ENCODE results near the gene KRT83.

KRT83 gene

DNA sequence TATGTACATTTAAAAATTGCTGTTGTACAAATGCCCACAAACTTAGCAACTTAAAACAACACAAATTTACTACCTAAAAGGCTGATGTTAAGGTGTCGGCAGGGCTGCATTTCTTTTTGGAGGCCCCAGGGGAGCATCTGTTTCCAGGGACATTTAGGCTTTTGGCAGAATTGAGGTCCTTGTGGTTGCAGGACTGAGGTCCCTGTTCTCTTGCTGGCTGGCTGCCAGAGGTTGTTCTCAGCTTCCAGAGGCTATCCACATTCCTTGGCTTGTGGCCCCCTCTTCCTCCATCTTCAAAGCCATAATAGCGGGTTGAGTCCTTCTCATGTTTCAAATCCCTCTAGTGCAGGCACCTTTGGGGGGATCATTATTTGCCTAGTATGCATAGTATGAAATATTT lies 22.4 kb upstream of the KRT83 start:
- no peak overlapping the region for H3K4me3 ChIP-seq (replicated peaks; ENCODE audit: insufficient read depth, low read length)

DNA sequence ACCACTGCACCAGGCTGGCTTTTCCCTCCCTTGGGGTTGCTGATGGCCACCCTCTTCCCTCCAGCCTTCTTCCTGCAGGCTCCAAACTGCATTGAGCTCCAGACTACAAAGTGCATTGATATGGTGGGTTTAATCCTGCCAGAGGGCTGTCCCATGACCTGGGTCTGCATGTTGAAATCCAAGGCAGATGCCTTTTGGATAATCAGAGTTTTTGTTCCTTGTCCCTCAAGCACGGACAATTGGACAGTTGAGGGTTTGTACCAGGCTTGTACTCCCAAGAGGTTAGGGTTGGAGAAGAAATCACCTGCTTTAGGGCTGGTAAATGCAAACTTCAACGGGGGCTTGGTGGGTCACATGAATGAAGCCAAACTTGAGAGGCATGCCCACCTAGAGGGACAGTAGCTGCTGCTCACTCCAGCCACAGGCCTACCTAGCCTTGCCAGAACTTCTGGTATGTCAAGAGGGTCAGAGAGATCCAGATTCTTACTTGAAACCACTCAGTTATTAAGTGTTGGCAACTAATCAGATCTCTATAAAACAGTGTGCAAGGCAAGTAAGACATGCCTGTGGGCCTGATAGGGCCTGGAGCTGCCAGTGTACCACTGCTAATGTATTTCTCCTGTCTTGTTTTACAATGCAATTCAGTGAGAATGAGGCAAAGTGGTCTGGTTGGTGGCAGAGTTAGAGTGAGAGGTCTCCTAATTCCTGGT lies 21.7 kb upstream of the KRT83 start:
- Histone ChIP-seq H3K4me3 (replicated peaks; ENCODE audit: insufficient read depth, low read length) (no peak overlapping the region), H3K27ac (replicated peaks) (no peak overlapping the region), H3K27me3 (ENCODE audit: insufficient read depth, poor library complexity, severe bottlenecking) (peaks cover 3% of the 10 kb centered on the region)
- no peak for DNase-seq (ENCODE audit: low read depth in 1 of 2, low spot score in 1 of 2)
- TF ChIP-seq POLR2AphosphoS5 (IDR thresholded peaks at IDR 0.05; ENCODE audit: low read depth): no peak

More for the DNA sequence above, 22.4 kb upstream of the KRT83 start:
- no peak overlapping the region for H3K27ac ChIP-seq (replicated peaks)
- no peak for TF ChIP-seq POLR2AphosphoS5 (IDR thresholded peaks at IDR 0.05; ENCODE audit: low read depth)
- no peak for TF ChIP-seq GABPA (IDR thresholded peaks at IDR 0.05; ENCODE audit: low read depth)
- TF ChIP-seq, protein P1, sequence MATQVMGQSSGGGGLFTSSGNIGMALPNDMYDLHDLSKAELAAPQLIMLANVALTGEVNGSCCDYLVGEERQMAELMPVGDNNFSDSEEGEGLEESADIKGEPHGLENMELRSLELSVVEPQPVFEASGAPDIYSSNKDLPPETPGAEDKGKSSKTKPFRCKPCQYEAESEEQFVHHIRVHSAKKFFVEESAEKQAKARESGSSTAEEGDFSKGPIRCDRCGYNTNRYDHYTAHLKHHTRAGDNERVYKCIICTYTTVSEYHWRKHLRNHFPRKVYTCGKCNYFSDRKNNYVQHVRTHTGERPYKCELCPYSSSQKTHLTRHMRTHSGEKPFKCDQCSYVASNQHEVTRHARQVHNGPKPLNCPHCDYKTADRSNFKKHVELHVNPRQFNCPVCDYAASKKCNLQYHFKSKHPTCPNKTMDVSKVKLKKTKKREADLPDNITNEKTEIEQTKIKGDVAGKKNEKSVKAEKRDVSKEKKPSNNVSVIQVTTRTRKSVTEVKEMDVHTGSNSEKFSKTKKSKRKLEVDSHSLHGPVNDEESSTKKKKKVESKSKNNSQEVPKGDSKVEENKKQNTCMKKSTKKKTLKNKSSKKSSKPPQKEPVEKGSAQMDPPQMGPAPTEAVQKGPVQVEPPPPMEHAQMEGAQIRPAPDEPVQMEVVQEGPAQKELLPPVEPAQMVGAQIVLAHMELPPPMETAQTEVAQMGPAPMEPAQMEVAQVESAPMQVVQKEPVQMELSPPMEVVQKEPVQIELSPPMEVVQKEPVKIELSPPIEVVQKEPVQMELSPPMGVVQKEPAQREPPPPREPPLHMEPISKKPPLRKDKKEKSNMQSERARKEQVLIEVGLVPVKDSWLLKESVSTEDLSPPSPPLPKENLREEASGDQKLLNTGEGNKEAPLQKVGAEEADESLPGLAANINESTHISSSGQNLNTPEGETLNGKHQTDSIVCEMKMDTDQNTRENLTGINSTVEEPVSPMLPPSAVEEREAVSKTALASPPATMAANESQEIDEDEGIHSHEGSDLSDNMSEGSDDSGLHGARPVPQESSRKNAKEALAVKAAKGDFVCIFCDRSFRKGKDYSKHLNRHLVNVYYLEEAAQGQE (IDR thresholded peaks at IDR 0.05; ENCODE audit: insufficient replicate concordance, low read depth): no peak
- TF ChIP-seq, protein P2, sequence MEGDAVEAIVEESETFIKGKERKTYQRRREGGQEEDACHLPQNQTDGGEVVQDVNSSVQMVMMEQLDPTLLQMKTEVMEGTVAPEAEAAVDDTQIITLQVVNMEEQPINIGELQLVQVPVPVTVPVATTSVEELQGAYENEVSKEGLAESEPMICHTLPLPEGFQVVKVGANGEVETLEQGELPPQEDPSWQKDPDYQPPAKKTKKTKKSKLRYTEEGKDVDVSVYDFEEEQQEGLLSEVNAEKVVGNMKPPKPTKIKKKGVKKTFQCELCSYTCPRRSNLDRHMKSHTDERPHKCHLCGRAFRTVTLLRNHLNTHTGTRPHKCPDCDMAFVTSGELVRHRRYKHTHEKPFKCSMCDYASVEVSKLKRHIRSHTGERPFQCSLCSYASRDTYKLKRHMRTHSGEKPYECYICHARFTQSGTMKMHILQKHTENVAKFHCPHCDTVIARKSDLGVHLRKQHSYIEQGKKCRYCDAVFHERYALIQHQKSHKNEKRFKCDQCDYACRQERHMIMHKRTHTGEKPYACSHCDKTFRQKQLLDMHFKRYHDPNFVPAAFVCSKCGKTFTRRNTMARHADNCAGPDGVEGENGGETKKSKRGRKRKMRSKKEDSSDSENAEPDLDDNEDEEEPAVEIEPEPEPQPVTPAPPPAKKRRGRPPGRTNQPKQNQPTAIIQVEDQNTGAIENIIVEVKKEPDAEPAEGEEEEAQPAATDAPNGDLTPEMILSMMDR (IDR thresholded peaks at IDR 0.05; ENCODE audit: insufficient read depth, low read length): no peak
- TF ChIP-seq SPI1 (IDR thresholded peaks at IDR 0.05; ENCODE audit: borderline replicate concordance, low read depth): no peak
- no peak for DNase-seq (ENCODE audit: low read depth in 1 of 2, low spot score in 1 of 2)
- H3K27me3 ChIP-seq (ENCODE audit: insufficient read depth, poor library complexity, severe bottlenecking): peaks cover 3% of the 10 kb centered on the region

DNA sequence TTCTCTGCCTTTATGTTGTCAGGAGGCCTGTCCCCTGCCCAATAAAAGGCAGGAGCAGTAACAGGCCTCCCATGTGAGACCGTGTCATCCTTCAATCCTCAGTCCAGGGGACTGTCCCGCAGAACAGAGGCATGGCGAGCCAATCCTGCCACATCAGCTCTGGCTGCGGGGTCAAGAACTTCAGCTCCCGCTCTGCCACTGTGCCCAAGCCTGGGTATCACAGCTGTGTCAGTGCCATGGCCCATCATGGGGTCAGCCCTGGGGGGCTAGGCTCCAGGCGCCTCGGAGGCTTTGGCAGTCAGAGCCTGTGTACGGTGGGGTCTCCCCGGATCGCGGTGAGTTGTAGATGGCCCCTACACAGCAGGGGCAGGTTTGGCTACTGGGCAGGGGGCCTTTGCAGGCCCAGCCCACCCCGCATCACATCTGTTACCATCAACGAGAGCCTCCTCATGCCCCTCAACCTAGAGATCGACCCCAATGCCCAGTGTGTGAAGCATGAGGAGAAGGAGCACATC lies 19.9 kb upstream of the KRT83 start:
- TF ChIP-seq, protein P1 (IDR thresholded peaks at IDR 0.05; ENCODE audit: insufficient replicate concordance, low read depth): no peak
- TF ChIP-seq, protein P2 (IDR thresholded peaks at IDR 0.05; ENCODE audit: insufficient read depth, low read length): no peak
- TF ChIP-seq SPI1 (IDR thresholded peaks at IDR 0.05; ENCODE audit: borderline replicate concordance, low read depth) (no peak), POLR2AphosphoS5 (IDR thresholded peaks at IDR 0.05; ENCODE audit: low read depth) (no peak), GABPA (IDR thresholded peaks at IDR 0.05; ENCODE audit: low read depth) (no peak)
- no peak for DNase-seq (ENCODE audit: low read depth in 1 of 2, low spot score in 1 of 2)

DNA sequence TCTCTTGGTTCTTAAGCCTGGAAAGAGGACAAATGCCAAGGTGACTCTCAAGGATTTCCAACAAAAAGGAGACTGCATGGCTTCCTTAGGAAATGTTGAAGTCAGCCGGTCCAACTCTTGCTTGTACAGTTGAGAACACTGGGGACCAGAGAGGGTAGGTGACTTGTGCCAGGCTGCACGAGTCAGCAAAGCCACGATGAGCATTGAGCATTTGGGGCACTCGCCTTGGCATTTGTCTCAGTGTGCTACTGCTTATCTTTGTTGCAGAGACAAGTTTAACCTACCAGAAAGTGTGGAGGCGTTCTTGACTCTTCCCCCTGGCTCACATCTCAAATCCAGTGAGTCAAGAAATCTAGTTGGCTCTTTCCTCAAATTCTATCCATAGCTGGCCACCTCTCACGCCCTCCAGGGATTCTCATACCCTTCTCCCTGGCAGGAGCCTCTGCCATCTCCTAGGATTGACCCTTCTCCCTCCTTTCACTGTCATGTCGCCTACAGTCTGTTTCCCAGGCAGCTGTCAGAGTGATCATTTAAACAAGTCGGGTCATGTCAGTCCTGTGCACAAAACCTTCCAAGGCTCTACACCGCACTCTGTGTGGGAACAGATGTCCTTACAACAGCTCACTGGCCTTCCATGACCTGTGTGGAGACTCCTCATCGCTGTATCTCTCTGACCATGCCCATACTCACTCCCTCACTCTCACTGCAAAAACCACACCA lies 17.2 kb upstream of the KRT83 start:
- no peak for DNase-seq (ENCODE audit: low read depth in 1 of 2, low spot score in 1 of 2)
- TF ChIP-seq SPI1 (IDR thresholded peaks at IDR 0.05; ENCODE audit: borderline replicate concordance, low read depth) (no peak), POLR2AphosphoS5 (IDR thresholded peaks at IDR 0.05; ENCODE audit: low read depth) (no peak), GABPA (IDR thresholded peaks at IDR 0.05; ENCODE audit: low read depth) (no peak)
- TF ChIP-seq, protein P2 (IDR thresholded peaks at IDR 0.05; ENCODE audit: insufficient read depth, low read length): no peak
- TF ChIP-seq, protein P1 (IDR thresholded peaks at IDR 0.05; ENCODE audit: insufficient replicate concordance, low read depth): no peak
- Histone ChIP-seq H3K4me3 (replicated peaks; ENCODE audit: insufficient read depth, low read length) (no peak overlapping the region), H3K27me3 (ENCODE audit: insufficient read depth, poor library complexity, severe bottlenecking) (peaks cover 10% of the 10 kb centered on the region), H3K27ac (replicated peaks) (no peak overlapping the region)

More for the DNA sequence above, 19.9 kb upstream of the KRT83 start:
- Histone ChIP-seq H3K27me3 (ENCODE audit: insufficient read depth, poor library complexity, severe bottlenecking) (peaks cover 6% of the 10 kb centered on the region), H3K4me3 (replicated peaks; ENCODE audit: insufficient read depth, low read length) (no peak overlapping the region), H3K27ac (replicated peaks) (no peak overlapping the region)
